HG03439 (cell line): ENCODE data around the gene TSLP.

ENCODE experiments used
- ATAC-seq: cut with Tn5 transposase; IDR thresholded peaks from one replicate; pipeline ENCODE4 v1.9.1; 2021; ENCODE audit warnings: mild to moderate bottlenecking, moderate library complexity; ENCODE audit not compliant: unreplicated experiment

TSLP gene

DNA sequence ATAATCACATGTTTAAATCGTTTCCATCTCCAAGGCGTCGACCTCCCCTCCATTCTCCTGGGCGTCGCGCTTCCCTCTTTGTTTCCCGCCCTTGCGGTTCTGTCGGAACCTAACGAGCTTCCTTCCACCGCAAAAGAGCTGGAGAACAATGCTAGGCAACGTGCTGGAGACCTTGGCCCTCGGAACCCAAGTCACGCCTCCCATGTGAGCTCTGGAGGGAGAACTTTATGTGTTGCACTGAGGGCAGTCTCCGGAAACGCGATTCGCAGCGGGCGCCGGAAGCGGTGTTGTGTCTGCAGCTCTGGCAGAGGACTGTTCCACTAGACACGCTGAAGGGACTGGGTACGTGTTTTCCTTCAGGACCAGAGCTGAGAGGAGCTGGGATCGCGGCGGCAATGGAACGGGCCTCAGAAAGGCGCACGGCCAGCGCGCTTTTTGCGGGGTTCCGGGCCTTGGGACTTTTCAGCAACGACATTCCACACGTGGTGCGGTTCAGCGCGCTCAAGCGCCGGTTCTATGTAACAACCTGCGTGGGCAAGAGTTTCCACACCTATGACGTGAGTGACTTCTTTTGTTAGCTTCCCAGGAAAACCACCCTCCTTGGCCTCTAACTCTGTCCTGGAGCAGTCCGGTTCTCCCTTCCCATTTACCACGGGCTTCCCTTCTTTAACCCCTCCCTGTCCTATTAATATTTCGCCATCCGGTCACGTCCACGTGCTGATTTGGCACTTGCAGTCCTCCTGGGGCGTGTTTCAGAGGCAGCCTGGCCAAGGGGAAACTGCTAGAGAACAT is 20.7 kb downstream of the TSLP start, which contains the start of gene WDR36:
TSS of gene WDR36 (plus strand) at position 287 of the 792 bp plus-strand sequence. CDS start at position 396, 109 bp downstream.
- peak; percentile 97 for ATAC-seq

DNA sequence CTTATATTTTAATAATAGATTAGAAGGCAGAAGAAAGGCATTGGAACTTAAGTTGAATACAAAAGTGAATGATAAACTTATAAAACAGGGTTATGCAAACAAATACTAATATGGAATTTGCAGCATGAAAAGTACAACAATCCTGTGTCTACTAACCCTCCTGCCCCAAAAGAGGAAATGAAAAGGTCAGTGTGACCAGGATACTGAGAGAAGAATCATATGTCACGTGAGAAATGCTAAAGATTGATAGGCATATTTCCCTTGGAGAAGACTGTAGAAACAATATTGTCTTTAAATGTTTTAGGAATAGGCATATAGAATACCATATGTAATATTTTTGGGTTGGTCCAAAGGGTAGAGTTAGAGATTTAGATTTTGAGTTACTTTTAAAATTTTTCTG is 24.5 kb downstream of the TSLP start:
- ATAC-seq, result no peak

- no peak for ATAC-seq
Observed at GRCh38 chr5:111099058-111099778, 27.7 kb downstream of the TSLP start.

- ATAC-seq, result no peak
Observed at GRCh38 chr5:111106320-111106948, 34.9 kb downstream of the TSLP start.

DNA sequence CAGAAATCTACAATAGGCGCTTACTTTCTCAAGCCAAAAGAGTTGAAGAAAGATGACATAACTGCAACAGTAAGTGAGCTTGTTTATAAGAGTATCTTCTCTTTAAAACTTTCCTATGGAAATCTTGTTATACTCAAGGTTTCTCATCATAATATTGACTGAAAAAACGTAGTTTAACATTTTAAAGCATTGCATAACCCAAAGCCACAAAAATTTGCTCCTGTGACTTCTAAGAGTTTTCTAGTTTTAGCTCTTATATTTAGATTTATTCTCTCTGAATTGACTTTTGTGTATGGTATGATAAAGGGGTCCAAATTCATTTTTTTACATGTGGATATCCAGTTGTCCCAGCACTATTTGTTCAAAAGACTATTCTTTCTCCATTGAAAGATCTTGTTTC is 35.9 kb downstream of the TSLP start:
- no peak for ATAC-seq

- ATAC-seq, result no peak
Observed at GRCh38 chr5:111111956-111112355, 40.4 kb downstream of the TSLP start.

- ATAC-seq, result no peak
Observed at GRCh38 chr5:111113678-111114077, 42.2 kb downstream of the TSLP start.

DNA sequence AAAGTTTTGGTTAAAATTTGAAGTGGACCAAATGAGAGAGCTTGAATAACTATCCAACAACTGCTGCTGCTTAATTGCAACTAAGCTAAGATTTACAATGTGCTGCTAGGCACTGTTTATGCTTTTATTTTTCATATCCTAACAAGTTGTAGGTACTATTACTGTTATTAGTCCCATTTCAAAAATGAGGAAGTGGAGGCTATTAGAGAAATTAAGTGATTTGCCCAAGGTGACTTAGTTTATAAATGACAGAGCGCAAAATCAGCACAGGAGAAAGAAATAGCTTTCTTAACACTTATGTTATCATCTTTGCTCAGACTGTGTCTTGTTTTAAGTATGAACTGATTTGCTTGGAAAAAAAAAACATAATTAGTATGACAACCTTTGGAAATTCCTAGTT is 43.7 kb downstream of the TSLP start:
- ATAC-seq, result no peak

GRCh38 chr5:111116550-111116949 is 45.0 kb downstream of the TSLP start:
- ATAC-seq, result no peak

GRCh38 chr5:111117136-111117535 is 45.6 kb downstream of the TSLP start:
- ATAC-seq, result no peak

DNA sequence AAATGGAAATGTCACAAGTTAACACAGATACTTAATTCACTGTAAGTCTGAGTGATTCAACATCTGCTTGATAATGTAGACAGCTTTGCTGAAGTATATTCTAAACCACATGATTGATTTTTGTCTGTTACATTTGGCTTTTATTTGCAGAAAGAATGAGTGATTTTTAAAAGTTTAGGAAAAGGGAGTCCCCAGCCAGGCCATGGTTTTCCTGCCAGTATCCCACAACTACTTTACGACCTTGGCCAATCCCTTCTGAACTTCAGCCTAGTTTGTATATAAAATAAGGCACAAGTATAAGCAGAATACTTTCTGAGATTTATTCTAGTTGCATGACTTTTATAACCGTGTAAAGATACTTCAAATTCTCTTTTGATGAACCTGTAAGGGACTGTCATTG is 47.7 kb downstream of the TSLP start:
- ATAC-seq, result no peak

DNA sequence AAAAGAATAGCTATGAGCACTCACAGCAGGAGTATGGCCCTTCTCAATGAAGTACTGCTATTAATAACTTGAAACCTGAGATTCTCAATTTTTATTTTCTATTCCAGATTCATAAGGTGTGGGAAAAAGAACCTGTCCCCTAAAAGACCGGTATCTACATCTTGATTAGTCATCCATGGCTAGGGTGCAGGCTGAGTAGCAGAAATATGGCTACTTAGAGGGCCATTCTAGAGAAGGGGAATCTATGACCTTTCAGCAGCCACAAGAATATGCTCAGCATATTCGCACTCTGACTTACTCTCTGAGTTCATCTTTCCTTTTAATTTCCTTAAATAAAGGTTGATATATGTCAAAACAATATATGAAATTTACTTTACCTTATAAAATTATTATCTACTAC is 48.3 kb downstream of the TSLP start:
- no peak for ATAC-seq

DNA sequence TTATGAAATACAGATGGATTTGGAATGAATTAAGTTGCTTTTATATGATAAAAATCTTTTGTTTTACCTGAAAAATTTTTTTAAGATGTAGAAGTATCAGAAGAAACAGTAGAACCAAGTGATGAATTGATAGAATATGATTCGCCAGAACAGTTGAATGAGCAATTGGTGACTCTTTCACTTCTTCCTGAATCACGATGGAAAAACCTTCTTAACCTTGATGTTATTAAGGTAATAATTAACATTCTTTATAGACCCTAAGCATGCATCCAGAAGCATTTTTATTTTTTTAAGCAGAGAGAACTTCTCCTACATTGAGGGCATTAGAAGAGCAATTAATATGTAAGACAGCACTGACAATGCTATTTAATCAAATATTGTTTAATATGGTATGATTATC is 49.4 kb downstream of the TSLP start:
- no peak for ATAC-seq

- no peak for ATAC-seq
Observed at GRCh38 chr5:111121926-111122325, 50.4 kb downstream of the TSLP start.

- no peak for ATAC-seq
Observed at GRCh38 chr5:111122398-111122797, 50.9 kb downstream of the TSLP start.

DNA sequence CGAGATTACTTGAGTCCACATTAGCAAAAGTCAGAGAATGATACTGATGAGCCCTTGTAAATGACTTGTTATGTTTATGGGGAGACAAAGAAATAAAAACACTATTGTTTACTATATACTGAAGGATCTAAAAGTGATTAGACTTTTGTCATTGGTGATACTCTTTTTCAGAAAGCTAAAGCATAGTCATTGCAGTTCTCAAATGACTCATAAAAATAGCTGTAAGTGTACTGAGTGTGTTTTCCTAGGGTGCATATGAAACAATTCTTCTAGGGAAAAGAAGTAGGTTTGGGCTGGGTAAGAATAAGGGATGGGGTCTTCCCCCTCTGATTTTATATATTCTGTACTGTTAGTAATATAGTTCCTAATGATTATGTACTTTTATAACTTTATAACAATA is 53.3 kb downstream of the TSLP start:
- no peak for ATAC-seq

GRCh38 chr5:111126896-111127295 is 55.4 kb downstream of the TSLP start:
- ATAC-seq, result no peak
